ENCODE data around the gene GSN.

GRCh38 chr9:121364886-121365285, 96.9 kb downstream of the GSN start:
- TF ChIP-seq CTCF (IDR thresholded peaks at IDR 0.05; ENCODE audit: low read length), result no peak
- no peak for TF ChIP-seq EZH2 (IDR thresholded peaks at IDR 0.05; ENCODE audit: borderline replicate concordance, low read length)

All from OCI-LY1 (cell line).